ENCODE measurements around the gene CFAP91.

CFAP91 gene

DNA sequence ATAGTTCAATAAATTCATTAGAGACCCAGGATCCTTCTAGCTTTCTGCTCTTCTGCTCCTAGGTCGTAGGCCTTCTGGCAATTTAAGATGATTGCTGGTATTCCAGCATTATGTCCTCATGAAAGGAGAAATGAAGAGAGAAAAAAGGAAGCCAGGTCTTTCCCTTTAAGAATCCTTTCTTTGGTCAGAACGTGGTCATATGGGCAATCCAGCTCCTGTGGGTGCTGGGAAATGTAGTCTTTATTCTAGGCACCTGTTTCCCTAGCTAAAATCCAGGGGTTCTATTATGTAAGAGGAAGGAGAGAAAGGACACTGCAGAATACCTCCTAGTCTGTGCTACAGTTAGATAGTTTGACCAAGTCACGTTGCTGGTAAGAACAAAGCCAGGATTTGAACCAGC lies 43.6 kb downstream of the CFAP91 start:
- DNase-seq, result no peak

DNA sequence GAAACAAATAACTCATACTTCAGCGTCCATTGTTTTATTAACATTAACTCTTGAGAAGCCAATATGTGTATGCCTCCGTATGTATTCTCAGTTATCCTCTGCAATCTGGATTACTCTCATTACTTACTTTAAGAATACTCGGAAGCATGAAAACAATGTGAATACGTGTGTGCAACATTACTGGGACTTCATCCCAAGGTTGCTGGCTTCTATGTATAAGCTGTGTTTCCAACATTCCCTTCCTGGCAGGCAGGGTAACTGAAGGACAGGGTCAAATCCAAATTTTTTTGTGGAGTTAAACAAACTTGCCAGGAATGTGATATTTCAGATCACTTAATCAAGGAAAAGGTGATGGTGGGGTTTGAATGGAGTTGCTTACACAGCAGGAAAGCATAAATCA lies 44.5 kb downstream of the CFAP91 start:
- DNase-seq, result no peak

DNA sequence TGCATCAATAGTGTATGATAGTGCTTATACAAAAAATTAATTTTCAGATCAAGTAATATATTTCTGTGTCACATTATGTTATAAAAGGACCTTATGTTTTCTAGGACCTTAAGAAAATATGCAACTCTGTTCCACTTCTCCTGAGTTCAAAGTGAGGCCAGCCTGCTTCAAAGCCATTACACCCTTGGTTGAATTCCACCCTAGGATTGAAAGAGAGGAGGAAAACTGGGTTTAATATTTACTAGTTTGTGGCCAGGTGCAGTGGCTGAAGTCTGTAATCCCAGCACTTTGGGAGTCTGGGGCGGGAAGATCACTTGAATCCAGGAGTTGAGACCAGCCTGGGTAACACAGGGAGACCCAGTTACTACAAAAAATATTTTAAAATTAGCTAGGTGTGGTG lies 46.2 kb downstream of the CFAP91 start:
- DNase-seq, result no peak

DNA sequence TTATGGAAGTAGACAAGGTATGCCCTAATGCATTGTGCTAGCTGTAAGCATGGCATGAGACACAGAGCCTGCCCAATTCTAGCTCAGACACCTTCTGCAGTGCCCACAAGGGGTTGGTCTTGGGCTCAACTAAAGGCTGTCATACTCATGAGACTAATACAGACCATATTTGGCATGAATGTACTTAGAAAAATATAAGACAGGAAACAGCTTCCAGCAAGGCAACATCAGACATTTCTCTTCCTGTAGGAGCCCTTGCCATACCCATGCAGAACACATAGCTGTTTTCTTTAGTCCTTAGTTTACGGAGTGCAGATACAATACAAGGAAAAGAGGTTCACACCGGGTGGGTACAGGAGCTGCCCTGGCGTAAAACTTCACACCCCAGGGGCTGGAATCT lies 48.6 kb downstream of the CFAP91 start:
- DNase-seq, result no peak
